Measurements from ENCODE around the gene SECISBP2. TPM values are rescaled to one million over a fixed set of nuclear protein-coding genes. Genes with fewer than 3 reads are reported as not detected.
"Not testable (repeated sequence)": the region's sequence is repeated elsewhere in the genome, so short reads cannot be mapped to it uniquely, and the experiment has no call there.

Gene SECISBP2
- total and polyA plus RNA-seq, 7 donors = 26.2 to 80.8 (median 40.2) TPM

DNA sequence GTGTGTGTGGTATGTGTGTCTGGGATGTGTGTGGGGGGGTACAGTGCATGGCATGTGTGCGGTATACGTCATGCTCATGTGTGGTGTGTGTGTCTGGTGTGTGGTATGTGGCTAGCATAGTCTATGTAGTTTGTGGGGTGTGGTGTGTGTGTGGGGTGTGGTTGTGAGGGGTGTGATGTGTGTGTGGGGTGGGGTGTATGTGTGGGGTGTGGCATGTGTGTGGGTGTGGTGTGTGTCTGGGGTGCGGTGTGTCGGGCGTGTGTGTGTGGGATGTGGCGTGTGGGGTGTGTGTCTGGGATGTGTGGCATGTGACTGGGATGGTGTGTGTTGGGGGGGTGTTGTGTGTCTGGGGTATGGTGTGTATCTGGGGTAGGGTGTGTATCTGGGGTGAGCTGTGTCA, 52.3 kb downstream of the SECISBP2 start:
- WGBS, 3 donors = 91 to 98% (median 97%) methylated on average over 6 of the region's 6 CpGs
- Histone ChIP-seq H3K27me3 (ENCODE audit: insufficient read depth in 3 of 3, low read length in 2 of 3) (no peaks in the 10 kb centered on the region), H3K4me1 (no peaks in the 10 kb centered on the region), H3K9me3 (no peaks in the 10 kb centered on the region), H3K27ac (no peak overlapping the region), H3K36me3 (ENCODE audit: insufficient read depth in 1 of 2, low read depth in 1 of 2) (peaks cover 0 to 18% of the 10 kb centered on the region in 2 donors), H3K4me3 (no peak overlapping the region)
- no peak for ATAC-seq
- TF ChIP-seq, protein P1, sequence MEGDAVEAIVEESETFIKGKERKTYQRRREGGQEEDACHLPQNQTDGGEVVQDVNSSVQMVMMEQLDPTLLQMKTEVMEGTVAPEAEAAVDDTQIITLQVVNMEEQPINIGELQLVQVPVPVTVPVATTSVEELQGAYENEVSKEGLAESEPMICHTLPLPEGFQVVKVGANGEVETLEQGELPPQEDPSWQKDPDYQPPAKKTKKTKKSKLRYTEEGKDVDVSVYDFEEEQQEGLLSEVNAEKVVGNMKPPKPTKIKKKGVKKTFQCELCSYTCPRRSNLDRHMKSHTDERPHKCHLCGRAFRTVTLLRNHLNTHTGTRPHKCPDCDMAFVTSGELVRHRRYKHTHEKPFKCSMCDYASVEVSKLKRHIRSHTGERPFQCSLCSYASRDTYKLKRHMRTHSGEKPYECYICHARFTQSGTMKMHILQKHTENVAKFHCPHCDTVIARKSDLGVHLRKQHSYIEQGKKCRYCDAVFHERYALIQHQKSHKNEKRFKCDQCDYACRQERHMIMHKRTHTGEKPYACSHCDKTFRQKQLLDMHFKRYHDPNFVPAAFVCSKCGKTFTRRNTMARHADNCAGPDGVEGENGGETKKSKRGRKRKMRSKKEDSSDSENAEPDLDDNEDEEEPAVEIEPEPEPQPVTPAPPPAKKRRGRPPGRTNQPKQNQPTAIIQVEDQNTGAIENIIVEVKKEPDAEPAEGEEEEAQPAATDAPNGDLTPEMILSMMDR (IDR thresholded peaks at IDR 0.05) = no peak
- no peak for DNase-seq
- intact Hi-C loops (cut with DNase I) = no loop called here

GRCh38 chr9:89371791-89372190, 53.5 kb downstream of the SECISBP2 start:
- H3K9me3 ChIP-seq; H3K4me1 ChIP-seq; intact Hi-C loops (cut with DNase I); H3K27me3 ChIP-seq (ENCODE audit: insufficient read depth in 3 of 3, low read length in 2 of 3); H3K4me3 ChIP-seq; H3K27ac ChIP-seq; DNase-seq; ATAC-seq: not testable (repeated sequence)
- peaks cover 0 to 26% of the 10 kb centered on the region in 2 donors for H3K36me3 ChIP-seq (ENCODE audit: insufficient read depth in 1 of 2, low read depth in 1 of 2)
- 89 to 100% (median 89%) methylated on average over 2 to 5 of the region's 5 CpGs for WGBS, 3 donors

- Histone ChIP-seq H3K36me3 (ENCODE audit: insufficient read depth in 1 of 2, low read depth in 1 of 2) (peaks cover 0 to 26% of the 10 kb centered on the region in 2 donors), H3K9me3 (no peaks in the 10 kb centered on the region), H3K27me3 (ENCODE audit: insufficient read depth in 3 of 3, low read length in 2 of 3) (no peaks in the 10 kb centered on the region), H3K4me3 (no peak overlapping the region), H3K27ac (no peak overlapping the region), H3K4me1 (no peaks in the 10 kb centered on the region)
- ATAC-seq (peak in 2 of 4 donors; percentile 23 to 32), DNase-seq (no peak)
- TF ChIP-seq, protein P1 (IDR thresholded peaks at IDR 0.05) = no peak
- WGBS, 3 donors = 77 to 79% (median 78%) methylated on average over 13 to 14 of the region's 14 CpGs
- intact Hi-C loops (cut with DNase I) = no loop called here
These were observed 54.0 kb downstream of the SECISBP2 start for GRCh38 chr9:89372230-89372816.

- TF ChIP-seq, protein P1 (IDR thresholded peaks at IDR 0.05) = no peak
- Histone ChIP-seq H3K4me1 (no peaks in the 10 kb centered on the region), H3K27me3 (ENCODE audit: insufficient read depth in 3 of 3, low read length in 2 of 3) (no peaks in the 10 kb centered on the region), H3K9me3 (no peaks in the 10 kb centered on the region), H3K4me3 (no peak overlapping the region), H3K27ac (no peak overlapping the region), H3K36me3 (ENCODE audit: insufficient read depth in 1 of 2, low read depth in 1 of 2) (peaks cover 0 to 33% of the 10 kb centered on the region in 2 donors)
- DNase-seq (no peak), ATAC-seq (peak in 2 of 4 donors; percentile 3 to 8)
- intact Hi-C loops (cut with DNase I) = no loop called here
- 92 to 94% (median 93%) methylated on average over 8 of the region's 8 CpGs for WGBS, 3 donors
These were observed 54.7 kb downstream of the SECISBP2 start for GRCh38 chr9:89372979-89373378.

DNA sequence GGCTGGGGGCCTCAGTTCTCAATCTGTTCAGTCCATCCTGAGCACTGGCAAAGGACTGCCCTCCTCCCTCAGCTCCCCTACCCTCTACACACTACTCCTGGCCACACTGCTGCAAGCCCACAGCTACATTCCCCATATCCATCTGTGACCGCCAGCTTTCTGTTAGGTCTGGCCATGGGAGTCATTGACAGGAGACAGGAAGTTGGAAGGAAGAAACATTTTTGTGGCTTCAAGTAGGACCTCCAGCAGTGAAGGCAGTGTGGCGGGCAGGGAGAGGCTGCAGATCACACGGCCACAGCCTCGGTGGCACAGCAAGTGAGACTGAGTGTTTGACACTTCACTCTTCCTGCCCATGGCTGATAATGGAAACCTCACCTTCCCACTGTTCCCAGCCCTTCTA, 55.9 kb downstream of the SECISBP2 start:
- TF ChIP-seq, protein P1 (IDR thresholded peaks at IDR 0.05) = no peak
- H3K4me3 ChIP-seq = no peak overlapping the region
- DNase-seq (no peak), ATAC-seq (no peak)
- no peaks in the 10 kb centered on the region for H3K27me3 ChIP-seq (ENCODE audit: insufficient read depth in 3 of 3, low read length in 2 of 3)
- WGBS, 3 donors = 89 to 94% (median 89%) methylated on average over 4 of the region's 4 CpGs
- H3K36me3 ChIP-seq (ENCODE audit: insufficient read depth in 1 of 2, low read depth in 1 of 2) = peaks cover 0 to 36% of the 10 kb centered on the region in 2 donors
- no peaks in the 10 kb centered on the region for H3K9me3 ChIP-seq
- intact Hi-C loops (cut with DNase I) = no loop called here
- H3K27ac ChIP-seq = no peak overlapping the region
- H3K4me1 ChIP-seq = no peaks in the 10 kb centered on the region
